Small intestine (tissue), 16 donors: Measurements from ENCODE around the gene SLC35G6. TPM values are rescaled to one million over a fixed set of nuclear protein-coding genes. Genes with fewer than 3 reads are reported as not detected.
"Not testable (repeated sequence)": the region's sequence is repeated elsewhere in the genome, so short reads cannot be mapped to it uniquely, and the experiment has no call there.

ENCODE experiments used
- DNase-seq, 2 donors: peaks; one replicate each; pipeline versions ENCODE4 v3.0.0 to v3.0.0-alpha.2; 2013
- FAIRE-seq: peaks from 2 replicates; lab custom pipeline; 2012; peaks lifted over from hg19 to GRCh38; lab: Jason Lieb, UNC
- H3K27ac ChIP-seq, 3 donors: one replicate each; pipeline ENCODE4 v1.5.1; 2013; ENCODE audit warnings: low read length in 2 of 3, mild to moderate bottlenecking in 2 of 3, control low read depth in 1 of 3, inconsistent platforms in 1 of 3, low read depth in 1 of 3, moderate library complexity in 1 of 3
- H3K27me3 ChIP-seq, 3 donors: one replicate each; pipeline ENCODE4 v1.6.1; 2013; ENCODE audit warnings: low read length in 3 of 3, inconsistent platforms in 1 of 3; ENCODE audit not compliant: control insufficient read depth in 3 of 3, insufficient read depth in 3 of 3
- H3K36me3 ChIP-seq, 3 donors: one replicate each; pipeline ENCODE4 v1.6.1; 2013; ENCODE audit warnings: low read length in 3 of 3, inconsistent platforms in 1 of 3, low read depth in 1 of 3, mild to moderate bottlenecking in 1 of 3, moderate library complexity in 1 of 3; ENCODE audit not compliant: control insufficient read depth in 3 of 3, insufficient read depth in 2 of 3
- H3K4me1 ChIP-seq, 3 donors: one replicate each; pipeline ENCODE4 v1.6.1; 2013; ENCODE audit warnings: low read length in 2 of 3, inconsistent platforms in 1 of 3, low read depth in 1 of 3, mild to moderate bottlenecking in 1 of 3, moderate library complexity in 1 of 3; ENCODE audit not compliant: control insufficient read depth in 3 of 3, insufficient read depth in 2 of 3
- H3K4me3 ChIP-seq, 3 donors: one replicate each; pipeline ENCODE4 v1.5.1; 2013; ENCODE audit warnings: low read length in 3 of 3, control low read depth in 1 of 3, inconsistent platforms in 1 of 3, low read depth in 1 of 3, mild to moderate bottlenecking in 1 of 3, moderate library complexity in 1 of 3
- H3K9me3 ChIP-seq, 2 donors: one replicate each; pipeline ENCODE4 v1.6.1; 2013; ENCODE audit warnings: low read depth in 1 of 2, low read length in 1 of 2; ENCODE audit not compliant: control insufficient read depth in 2 of 2, insufficient read depth in 1 of 2
- WGBS, 3 donors: extraction: QIAGEN DNeasy Blood & Tissue Kit; methylation state at CpG; one replicate each; pipeline ENCODE4 v1.1.7; 2013; 5-methylcytosine and 5-hydroxymethylcytosine counted together
- long read RNA-seq, 10 donors: transcript quantifications; one replicate each; lab custom pipeline, GENCODE V29; 2026
- polyA plus RNA-seq, 4 donors: library from polyadenylated mRNA; stranded (reverse) in 3 of 4; unstranded in 1 of 4; fragments of 200-250 nt in 3 of 4; fragments of 120-200 nt in 1 of 4; gene quantifications; one replicate each; pipeline versions ENCODE4 v1.2.1 to v1.2.3, GENCODE V29; 2013
- donor health status: healthy with polysubstance abuse.
- donor health status: control.
- donor health status: control.
- donor health status: Bipolar disorder and iron deficiency.
- donor health status: healthy.

Gene SLC35G6
- polyA plus RNA-seq, result under 1 TPM in 1 of 4 donors, not detected in 3; 0.49 TPM
- long read RNA-seq, donor 1, result 0 reads
- long read RNA-seq, donor 2, result 0 reads
- long read RNA-seq, donor 3, result 0 reads
- long read RNA-seq, donor 4, result 0 reads
- long read RNA-seq, donor 5, result 0 reads
- long read RNA-seq, donor 6, result 0 reads
- long read RNA-seq, donor 7, result 0 reads
- long read RNA-seq, donor 8, result 0 reads
- long read RNA-seq, donor 9, result 0 reads
- long read RNA-seq, donor 10, result 0 reads

DNA sequence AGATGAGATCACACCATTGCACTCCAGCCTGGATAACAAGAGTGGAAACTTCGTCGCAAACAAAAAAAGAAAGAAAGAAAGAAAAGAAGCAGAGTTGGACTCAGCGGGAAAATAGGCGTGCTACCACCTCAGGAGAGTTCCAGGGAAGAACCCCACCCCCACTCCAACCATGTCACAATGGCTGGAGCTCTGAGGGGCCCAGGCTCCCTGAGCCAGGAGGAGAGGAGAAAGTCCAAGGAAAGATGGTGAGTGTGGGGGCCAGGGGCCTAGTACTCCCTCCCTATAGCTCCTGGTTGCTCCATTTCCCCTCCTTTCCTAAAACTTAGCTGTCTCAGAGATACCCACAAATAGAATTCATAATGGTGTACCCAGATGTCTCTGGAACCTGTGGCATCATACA is at the start of gene SLC35G6:
SLC35G6 (plus strand) TSS at position 172 of the 400 bp plus-strand sequence; CDS start at position 243, 71 bp downstream.
- peaks cover 0 to 20% (median 0%) of the 10 kb centered on the region in 3 donors for H3K36me3 ChIP-seq
- not testable (repeated sequence) for FAIRE-seq, H3K4me3 ChIP-seq, H3K9me3 ChIP-seq, H3K27me3 ChIP-seq
- peak within 1 kb of the TSS in 2 of 3 donors; percentile 91 to 97 for H3K27ac ChIP-seq
- peak in 1 of 2 donors; percentile 80 for DNase-seq
- WGBS, 3 donors, result 91 to 98% (median 93%) methylated on average over 4 of the region's 4 CpGs
- peaks cover 0 to 62% (median 4%) of the 10 kb centered on the region in 3 donors for H3K4me1 ChIP-seq

DNA sequence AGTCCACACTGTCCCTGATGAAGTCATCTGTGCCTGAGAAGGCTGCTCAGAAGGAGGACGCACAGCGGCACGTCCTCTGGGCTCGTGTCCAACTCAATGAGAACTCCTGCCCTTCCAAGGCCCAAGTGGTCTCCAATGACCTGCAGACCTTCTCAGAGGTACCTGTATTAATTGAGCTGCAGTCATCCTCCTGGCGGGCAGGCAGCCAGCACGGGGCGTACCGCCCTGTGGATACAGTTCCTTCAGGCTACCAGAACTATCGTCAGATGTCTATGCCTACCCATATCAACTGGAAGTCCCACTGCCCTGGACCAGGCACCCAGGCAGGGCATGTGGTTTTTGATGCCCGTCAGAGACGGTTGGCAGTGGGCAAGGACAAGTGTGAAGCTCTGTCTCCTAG is 49.0 kb upstream of the SLC35G6 start:
- DNase-seq (no peak), FAIRE-seq (no peak)
- Histone ChIP-seq H3K27me3 (peaks cover 0 to 19% (median 0%) of the 10 kb centered on the region in 3 donors), H3K4me1 (peaks cover 0 to 11% (median 0%) of the 10 kb centered on the region in 3 donors), H3K4me3 (no peak overlapping the region), H3K36me3 (no peaks in the 10 kb centered on the region), H3K9me3 (no peaks in the 10 kb centered on the region), H3K27ac (no peak overlapping the region)
- WGBS, 3 donors, result 90 to 95% (median 94%) methylated on average over 11 of the region's 11 CpGs

DNA sequence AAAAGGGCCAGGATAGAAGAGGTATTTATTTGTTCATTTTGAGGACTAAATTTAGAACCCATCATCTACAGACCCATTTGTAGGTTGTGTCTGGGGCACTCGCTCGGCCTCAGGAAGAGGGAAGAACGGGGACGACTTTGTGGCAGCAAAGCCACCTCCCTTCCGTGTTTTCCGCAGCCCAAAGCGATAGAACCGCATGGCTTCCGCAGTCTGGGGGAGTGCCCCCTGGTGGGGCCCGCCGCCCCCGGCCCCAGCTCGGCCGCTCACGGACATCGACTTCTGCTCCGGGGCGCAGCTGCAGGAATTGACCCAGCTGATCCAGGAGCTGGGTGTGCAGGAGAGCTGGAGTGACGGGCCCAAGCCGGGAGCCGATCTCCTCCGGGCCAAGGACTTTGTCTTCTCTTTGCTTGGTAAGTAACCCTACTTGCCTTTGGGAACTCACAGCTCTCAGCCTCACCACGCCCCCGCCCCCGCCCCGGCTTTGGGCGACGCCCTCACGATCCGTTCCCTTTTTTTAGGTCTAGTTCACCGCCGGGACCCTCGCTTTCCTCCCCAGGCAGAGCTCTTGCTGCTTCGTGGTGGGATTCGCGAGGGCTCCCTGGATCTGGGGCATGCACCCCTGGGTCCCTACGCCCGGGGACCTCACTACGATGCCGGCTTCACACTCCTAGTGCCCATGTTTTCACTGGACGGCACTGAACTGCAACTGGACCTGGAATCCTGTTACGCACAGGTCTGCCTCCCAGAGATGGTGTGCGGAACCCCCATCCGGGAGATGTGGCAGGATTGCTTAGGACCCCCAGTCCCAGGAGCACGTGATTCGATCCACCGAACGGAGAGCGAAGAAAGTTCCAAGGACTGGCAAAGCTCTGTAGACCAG is 45.3 kb upstream of the SLC35G6 start:
- peaks cover 0 to 2% (median 0%) of the 10 kb centered on the region in 3 donors for H3K36me3 ChIP-seq
- peaks cover 3 to 50% (median 6%) of the 10 kb centered on the region in 3 donors for H3K27me3 ChIP-seq
- peak overlapping the region; percentile 64 to 71 (median 65) for H3K4me3 ChIP-seq
- no peaks in the 10 kb centered on the region for H3K9me3 ChIP-seq
- DNase-seq (peak; percentile 67 to 81), FAIRE-seq (no peak)
- H3K27ac ChIP-seq, result peak overlapping the region; percentile 79 to 93 (median 80)
- H3K4me1 ChIP-seq, result peaks cover 0 to 41% (median 4%) of the 10 kb centered on the region in 3 donors
- WGBS, 3 donors, result 3 to 6% (median 6%) methylated on average over 47 to 49 of the region's 49 CpGs

DNA sequence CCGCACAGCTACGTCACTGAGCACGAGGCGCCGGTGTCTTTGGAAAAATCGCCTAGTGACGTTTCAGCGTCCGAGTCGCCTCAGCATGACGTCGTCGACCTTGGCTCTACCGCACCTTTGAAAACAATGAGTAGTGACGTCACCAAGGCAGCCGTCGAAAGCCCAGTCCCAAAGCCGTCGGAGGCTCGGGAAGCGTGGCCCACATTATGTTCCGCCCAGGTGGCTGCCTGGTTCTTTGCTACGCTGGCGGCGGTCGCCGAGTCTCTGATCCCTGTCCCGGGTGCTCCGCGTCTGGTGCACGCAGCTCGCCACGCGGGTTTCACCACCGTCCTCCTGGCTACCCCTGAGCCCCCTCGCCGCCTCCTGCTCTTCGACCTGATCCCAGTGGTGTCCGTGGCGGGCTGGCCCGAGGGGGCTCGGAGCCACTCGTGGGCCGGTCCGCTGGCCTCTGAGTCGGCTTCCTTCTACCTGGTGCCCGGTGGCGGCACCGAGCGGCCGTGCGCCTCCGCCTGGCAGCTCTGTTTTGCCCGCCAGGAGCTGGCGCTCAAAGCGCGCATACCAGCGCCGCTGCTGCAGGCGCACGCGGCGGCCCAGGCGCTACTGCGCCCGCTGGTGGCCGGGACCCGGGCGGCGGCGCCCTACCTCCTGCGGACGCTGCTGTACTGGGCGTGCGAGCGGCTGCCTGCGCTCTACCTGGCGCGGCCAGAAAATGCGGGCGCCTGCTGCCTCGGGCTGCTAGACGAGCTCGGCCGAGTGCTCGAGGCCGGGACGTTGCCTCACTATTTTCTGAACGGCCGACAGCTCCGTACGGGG is 44.5 kb upstream of the SLC35G6 start:
- peaks cover 3 to 58% (median 6%) of the 10 kb centered on the region in 3 donors for H3K27me3 ChIP-seq
- no peaks in the 10 kb centered on the region for H3K9me3 ChIP-seq
- H3K4me1 ChIP-seq, result peaks cover 0 to 41% (median 4%) of the 10 kb centered on the region in 3 donors
- no peak for FAIRE-seq
- peak overlapping the region in 2 of 3 donors; percentile 64 to 71 for H3K4me3 ChIP-seq
- H3K27ac ChIP-seq, result peak overlapping the region; percentile 79 to 93 (median 83)
- H3K36me3 ChIP-seq, result peaks cover 0 to 2% (median 0%) of the 10 kb centered on the region in 3 donors
- peak; percentile 85 to 94 for DNase-seq
- 4 to 7% (median 6%) methylated on average over 87 to 92 of the region's 92 CpGs for WGBS, 3 donors

DNA sequence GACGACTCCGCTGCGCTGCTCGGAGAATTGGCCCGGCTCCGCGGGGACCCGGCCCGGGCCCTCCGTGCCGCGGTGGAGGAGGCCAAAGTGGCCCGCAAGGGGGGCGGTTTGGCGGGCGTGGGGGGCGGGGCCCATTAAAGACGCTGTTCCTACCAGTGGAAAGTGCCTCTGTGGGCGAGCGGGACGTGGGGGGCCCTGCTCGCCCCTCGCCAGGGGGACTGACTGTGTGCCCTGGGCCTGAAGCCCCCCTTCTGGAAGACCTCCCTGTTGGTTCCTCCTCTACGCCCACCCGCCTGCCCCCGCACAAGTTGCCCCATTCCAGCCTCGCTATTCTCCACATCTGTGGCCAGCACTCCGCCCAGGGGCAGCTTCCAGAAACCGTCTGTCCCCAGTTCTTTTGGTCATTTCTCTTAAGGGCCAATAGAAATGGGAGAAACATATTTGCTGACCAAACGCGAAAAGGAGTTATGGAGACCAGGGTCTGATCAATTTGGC is 43.8 kb upstream of the SLC35G6 start:
- FAIRE-seq, result no peak
- H3K4me1 ChIP-seq, result peaks cover 0 to 41% (median 4%) of the 10 kb centered on the region in 3 donors
- 32 to 42% (median 34%) methylated on average over 22 to 31 of the region's 31 CpGs for WGBS, 3 donors
- no peaks in the 10 kb centered on the region for H3K9me3 ChIP-seq
- H3K27ac ChIP-seq, result no peak overlapping the region
- peaks cover 3 to 65% (median 6%) of the 10 kb centered on the region in 3 donors for H3K27me3 ChIP-seq
- H3K4me3 ChIP-seq, result peak overlapping the region in 2 of 3 donors; percentile 28 to 71
- no peak for DNase-seq
- H3K36me3 ChIP-seq, result peaks cover 0 to 2% (median 0%) of the 10 kb centered on the region in 3 donors

DNA sequence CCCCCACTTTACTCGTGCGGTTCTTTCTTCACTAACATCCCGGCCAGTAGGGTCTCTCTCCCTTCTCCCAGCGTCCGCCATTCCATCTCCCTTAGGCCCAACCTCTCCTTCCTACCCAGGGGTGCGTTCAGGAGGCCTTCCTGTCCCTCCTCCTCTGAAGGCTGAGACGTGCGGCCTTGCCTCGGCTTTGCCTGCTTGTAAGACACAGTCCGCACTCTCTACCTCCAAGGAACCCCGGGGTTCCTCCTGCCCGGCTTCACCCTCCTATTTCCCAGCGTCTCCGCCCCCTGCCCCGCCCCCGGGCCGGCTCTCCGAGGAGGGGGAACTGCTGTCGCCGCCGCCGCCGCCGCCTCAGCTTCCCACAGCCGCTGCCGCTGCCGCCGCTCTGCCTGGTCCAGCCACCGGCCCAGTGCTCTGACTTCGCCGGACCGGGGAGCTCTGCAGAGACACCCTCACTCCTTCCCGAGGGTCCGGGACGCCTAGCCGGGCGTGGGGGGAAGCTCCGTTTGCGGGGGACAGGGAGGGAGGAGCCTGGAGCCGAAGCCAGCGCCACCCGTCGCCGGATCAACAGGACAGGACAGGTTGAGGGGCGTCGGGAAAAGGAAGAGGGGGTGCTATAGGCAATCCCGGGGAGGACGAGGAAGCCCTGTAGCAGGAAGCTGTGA is 43.2 kb upstream of the SLC35G6 start:
- H3K4me3 ChIP-seq, result peak overlapping the region in 2 of 3 donors; percentile 28 to 31
- no peak for FAIRE-seq
- H3K27me3 ChIP-seq, result peaks cover 3 to 72% (median 10%) of the 10 kb centered on the region in 3 donors
- peaks cover 0 to 41% (median 4%) of the 10 kb centered on the region in 3 donors for H3K4me1 ChIP-seq
- H3K9me3 ChIP-seq, result no peaks in the 10 kb centered on the region
- 14 to 17% (median 15%) methylated on average over 42 to 48 of the region's 48 CpGs for WGBS, 3 donors
- DNase-seq, result peak; percentile 40 to 71
- H3K27ac ChIP-seq, result no peak overlapping the region
- peaks cover 0 to 2% (median 0%) of the 10 kb centered on the region in 3 donors for H3K36me3 ChIP-seq

DNA sequence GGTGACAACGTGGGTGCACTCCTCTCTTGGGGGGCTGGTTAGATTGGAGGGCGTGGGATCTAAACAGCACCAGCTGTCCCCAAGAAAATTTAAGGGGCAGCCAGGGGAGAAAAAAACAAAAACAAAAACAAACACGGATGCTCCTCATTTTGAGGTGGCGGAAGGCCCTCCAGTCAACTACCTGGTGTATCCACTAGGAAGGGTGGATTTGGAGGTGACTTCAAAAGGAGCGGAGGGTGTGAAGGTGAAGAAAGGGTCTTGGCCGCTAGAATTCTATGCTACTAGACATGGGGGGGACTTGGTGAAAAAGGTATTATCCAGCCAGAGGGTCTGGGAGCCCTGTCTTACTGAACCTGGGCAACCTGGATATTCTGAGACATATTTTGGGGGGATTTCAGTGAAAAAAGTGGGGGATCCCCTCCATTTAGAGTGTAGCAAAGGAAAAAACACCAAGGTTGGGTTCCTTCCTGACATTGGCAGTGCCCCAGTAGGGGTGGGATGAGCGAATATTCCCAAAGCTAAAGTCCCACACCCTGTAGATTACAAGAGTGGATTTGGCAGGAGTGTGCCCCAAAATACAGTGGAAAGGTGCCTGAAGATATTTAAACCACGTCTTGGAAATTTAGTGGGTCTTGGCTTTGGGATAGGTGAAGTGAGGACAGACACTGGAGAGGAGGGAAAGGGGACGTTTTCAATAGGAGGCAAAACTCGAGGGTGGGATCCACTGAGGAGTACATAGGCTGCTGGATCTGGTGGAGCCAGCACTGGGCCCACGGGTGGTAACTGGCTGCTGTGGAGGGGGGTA is 42.4 kb upstream of the SLC35G6 start:
- peak overlapping the region in 1 of 3 donors; percentile 28 for H3K4me3 ChIP-seq
- no peaks in the 10 kb centered on the region for H3K9me3 ChIP-seq
- peaks cover 0 to 41% (median 4%) of the 10 kb centered on the region in 3 donors for H3K4me1 ChIP-seq
- DNase-seq, result no peak
- H3K36me3 ChIP-seq, result peaks cover 0 to 2% (median 0%) of the 10 kb centered on the region in 3 donors
- H3K27ac ChIP-seq, result no peak overlapping the region
- peaks cover 3 to 79% (median 10%) of the 10 kb centered on the region in 3 donors for H3K27me3 ChIP-seq
- 43 to 50% (median 45%) methylated on average over 11 of the region's 11 CpGs for WGBS, 3 donors
- FAIRE-seq, result no peak
